Uterus (tissue), 4 donors: Measurements from ENCODE around the gene EXOC3. TPM values are rescaled to one million over a fixed set of nuclear protein-coding genes. Genes with fewer than 3 reads are reported as not detected.
"Not testable (repeated sequence)": the region's sequence is repeated elsewhere in the genome, so short reads cannot be mapped to it uniquely, and the experiment has no call there.

ENCODE experiments used
- DNase-seq, 2 donors: peaks; one replicate each; pipeline ENCODE4 v3.0.0-alpha.2; 2019 to 2020
- H3K27ac ChIP-seq, 2 donors: fragments of 200-600 bp; sonication (generic); 1 replicate in 1 of 2; 2 replicates in 1 of 2; pipeline ENCODE4 v1.5.1; 2016 to 2018
- H3K27me3 ChIP-seq, 2 donors: fragments of 200-600 bp; sonication (generic); one replicate each; pipeline ENCODE4 v1.5.1; 2018 to 2019; ENCODE audit warnings: control low read depth in 1 of 2
- H3K36me3 ChIP-seq, 2 donors: fragments of 200-600 bp; sonication (generic); one replicate each; pipeline ENCODE4 v1.5.1; 2019; ENCODE audit warnings: control low read depth in 1 of 2
- H3K4me1 ChIP-seq, 2 donors: fragments of 200-600 bp; sonication (generic); one replicate each; pipeline ENCODE4 v1.5.1; 2018 to 2019; ENCODE audit warnings: control low read depth in 1 of 2
- H3K4me3 ChIP-seq, 2 donors: fragments of 200-600 bp; sonication (generic); 1 replicate in 1 of 2; 2 replicates in 1 of 2; pipeline ENCODE4 v1.5.1; 2018 to 2019; ENCODE audit warnings: mild to moderate bottlenecking in 1 of 2
- H3K9me3 ChIP-seq, 2 donors: fragments of 200-600 bp; sonication (generic); one replicate each; pipeline ENCODE4 v1.5.1; 2019; ENCODE audit warnings: control low read depth in 1 of 2
- CTCF ChIP-seq, 4 experiments: fragments of 200-600 bp in 2 of 4; fragments of 450-650 bp in 2 of 4; sonication (generic) in 2 of 4; IDR thresholded peaks; one replicate each; pipeline ENCODE4 v1.5.1; 2016 to 2019; ENCODE audit warnings: antibody characterized with exemption in 4 of 4, mild to moderate bottlenecking in 2 of 4, moderate library complexity in 1 of 4
- POLR2A ChIP-seq, 2 donors: fragments of 450-650 bp; IDR thresholded peaks; one replicate each; pipeline ENCODE4 v1.6.1; 2016; ENCODE audit warnings: antibody characterized with exemption in 2 of 2, mild to moderate bottlenecking in 1 of 2, moderate library complexity in 1 of 2
- intact Hi-C: fragments of 100-400 bp; cut with DNase I; formaldehyde crosslinking; loops from one replicate; pipeline ENCODE4 v1.15.1; 2023; ENCODE audit warnings: low total_unique reads
- total RNA-seq, 4 donors: library from RNA; depleted of rRNA in 3 of 4; stranded (reverse); fragments of >200 nt in 3 of 4; gene quantifications; one replicate each; pipeline versions ENCODE4 v1.1.0 to v1.2.4, GENCODE V29; 2014 to 2023
- donor health status: DM: yes; HTN: yes; CAD: no.

Gene EXOC3
- total RNA-seq, 4 donors from 2014 or later: 30.6 to 64.4 (median 50.2) TPM

GRCh38 chr5:504326-505154 lies 61.6 kb downstream of the EXOC3 start:
- no peak for DNase-seq
- Histone ChIP-seq H3K27me3 (no peaks in the 10 kb centered on the region), H3K4me3 (no peak overlapping the region), H3K27ac (no peak overlapping the region), H3K4me1 (no peaks in the 10 kb centered on the region), H3K9me3 (no peaks in the 10 kb centered on the region), H3K36me3 (no peaks in the 10 kb centered on the region)
- TF ChIP-seq POLR2A (IDR thresholded peaks at IDR 0.05) (no peak), CTCF (IDR thresholded peaks at IDR 0.05) (no peak)
- intact Hi-C loops: no loop called here

- intact Hi-C loops: no loop called here
- no peak overlapping the region for H3K27ac ChIP-seq
- H3K4me3 ChIP-seq: no peak overlapping the region
- H3K27me3 ChIP-seq: no peaks in the 10 kb centered on the region
- H3K4me1 ChIP-seq: no peaks in the 10 kb centered on the region
- H3K36me3 ChIP-seq: no peaks in the 10 kb centered on the region
- TF ChIP-seq POLR2A (IDR thresholded peaks at IDR 0.05) (no peak), CTCF (IDR thresholded peaks at IDR 0.05) (no peak)
- H3K9me3 ChIP-seq: no peaks in the 10 kb centered on the region
- no peak for DNase-seq
Observed at GRCh38 chr5:505951-506525, 63.1 kb downstream of the EXOC3 start.

GRCh38 chr5:507986-508575 lies 65.1 kb downstream of the EXOC3 start:
- H3K27ac ChIP-seq, H3K4me3 ChIP-seq, H3K9me3 ChIP-seq, intact Hi-C loops, H3K36me3 ChIP-seq, DNase-seq, H3K4me1 ChIP-seq, H3K27me3 ChIP-seq: not testable (repeated sequence)

- TF ChIP-seq CTCF (IDR thresholded peaks at IDR 0.05): no peak
- TF ChIP-seq POLR2A (IDR thresholded peaks at IDR 0.05): no peak
- H3K4me1 ChIP-seq: no peaks in the 10 kb centered on the region
- H3K4me3 ChIP-seq: no peak overlapping the region
- intact Hi-C loops: no loop called here
- H3K27me3 ChIP-seq: no peaks in the 10 kb centered on the region
- no peak overlapping the region for H3K27ac ChIP-seq
- H3K9me3 ChIP-seq: no peaks in the 10 kb centered on the region
- no peaks in the 10 kb centered on the region for H3K36me3 ChIP-seq
- DNase-seq: no peak
Observed at GRCh38 chr5:509611-510185, 66.7 kb downstream of the EXOC3 start.

- Histone ChIP-seq H3K4me1 (no peaks in the 10 kb centered on the region), H3K27ac (no peak overlapping the region), H3K27me3 (no peaks in the 10 kb centered on the region), H3K4me3 (no peak overlapping the region), H3K9me3 (no peaks in the 10 kb centered on the region), H3K36me3 (no peaks in the 10 kb centered on the region)
- intact Hi-C loops: no loop called here
- DNase-seq: no peak
- TF ChIP-seq CTCF (IDR thresholded peaks at IDR 0.05) (no peak), POLR2A (IDR thresholded peaks at IDR 0.05) (no peak)
Observed at GRCh38 chr5:510521-510920, 67.5 kb downstream of the EXOC3 start.
